Fibroblast of lung (primary cell): ENCODE data around the gene XPNPEP1.

Source experiments
- EZH2 ChIP-seq: IDR thresholded peaks from 2 replicates; pipeline ENCODE4 v1.5.1; 2012; ENCODE audit warnings: low read length, control low read depth, mild to moderate bottlenecking; ENCODE audit errors: missing control alignments
- TF ChIP-seq, protein P1 (sequence below), 2 donors: IDR thresholded peaks in 1 of 2; conservative IDR thresholded peaks in 1 of 2; 1 replicate in 1 of 2; 2 replicates in 1 of 2; pipeline ENCODE4 v1.5.1; 2011 to 2012; ENCODE audit warnings: low read length in 2 of 2, control low read depth in 1 of 2, inconsistent platforms in 1 of 2, low read depth in 1 of 2, mild to moderate bottlenecking in 1 of 2

DNA sequence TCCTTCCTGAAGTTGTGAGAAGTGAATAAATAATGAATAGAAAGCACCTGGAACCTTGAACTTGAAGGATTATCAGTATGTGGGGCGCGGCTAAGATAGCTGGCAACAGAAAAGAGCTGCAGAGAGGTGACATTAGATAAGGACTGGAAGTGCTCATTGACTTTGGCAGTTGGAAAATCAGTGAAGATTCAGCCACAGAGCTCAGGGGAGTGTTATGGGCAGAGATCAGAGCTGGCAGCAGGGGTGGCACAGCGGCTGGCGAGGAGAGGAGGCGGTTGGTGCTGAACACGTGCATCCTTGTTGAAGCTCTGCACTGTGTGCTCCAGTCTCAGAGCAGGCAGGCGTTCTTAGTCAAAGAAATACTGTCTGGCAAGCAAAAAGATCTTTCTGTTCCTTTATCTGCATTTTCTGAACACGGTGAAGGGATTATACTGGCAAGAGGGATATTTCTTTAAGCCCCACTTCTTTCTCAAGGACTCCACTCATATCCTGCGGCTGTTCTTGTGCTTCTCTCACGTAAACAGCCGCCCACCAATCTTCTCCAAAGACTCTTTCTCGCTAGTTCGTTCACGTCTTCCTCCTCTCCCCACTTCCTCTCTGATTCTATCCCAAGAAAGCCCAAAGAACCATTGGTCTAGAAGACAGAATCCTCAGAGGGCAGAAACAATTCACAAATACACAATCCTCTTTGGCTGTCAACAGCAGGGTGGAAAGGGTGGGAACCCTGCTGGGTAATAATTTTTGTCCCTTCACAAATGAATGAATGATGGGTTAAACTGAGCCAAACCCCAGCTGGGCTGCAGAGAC, 45.8 kb upstream of the XPNPEP1 start:
- TF ChIP-seq, protein P1, sequence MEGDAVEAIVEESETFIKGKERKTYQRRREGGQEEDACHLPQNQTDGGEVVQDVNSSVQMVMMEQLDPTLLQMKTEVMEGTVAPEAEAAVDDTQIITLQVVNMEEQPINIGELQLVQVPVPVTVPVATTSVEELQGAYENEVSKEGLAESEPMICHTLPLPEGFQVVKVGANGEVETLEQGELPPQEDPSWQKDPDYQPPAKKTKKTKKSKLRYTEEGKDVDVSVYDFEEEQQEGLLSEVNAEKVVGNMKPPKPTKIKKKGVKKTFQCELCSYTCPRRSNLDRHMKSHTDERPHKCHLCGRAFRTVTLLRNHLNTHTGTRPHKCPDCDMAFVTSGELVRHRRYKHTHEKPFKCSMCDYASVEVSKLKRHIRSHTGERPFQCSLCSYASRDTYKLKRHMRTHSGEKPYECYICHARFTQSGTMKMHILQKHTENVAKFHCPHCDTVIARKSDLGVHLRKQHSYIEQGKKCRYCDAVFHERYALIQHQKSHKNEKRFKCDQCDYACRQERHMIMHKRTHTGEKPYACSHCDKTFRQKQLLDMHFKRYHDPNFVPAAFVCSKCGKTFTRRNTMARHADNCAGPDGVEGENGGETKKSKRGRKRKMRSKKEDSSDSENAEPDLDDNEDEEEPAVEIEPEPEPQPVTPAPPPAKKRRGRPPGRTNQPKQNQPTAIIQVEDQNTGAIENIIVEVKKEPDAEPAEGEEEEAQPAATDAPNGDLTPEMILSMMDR (conservative IDR thresholded peaks at IDR 0.05 in 1 of 2, IDR thresholded peaks at IDR 0.05 in 1 of 2; ENCODE audit: low read depth in 1 of 2, low read length in 2 of 2) = no peak
- no peak for TF ChIP-seq EZH2
